NCI-H226 (cell line): ENCODE measurements around the gene VPS37B.
A peak's percentile ranks its signal among the peaks of the same experiment; 100 is the strongest.
"Not testable (repeated sequence)": the region's sequence is repeated elsewhere in the genome, so short reads cannot be mapped to it uniquely, and the experiment has no call there.

Source experiments
- DNase-seq: peaks from one replicate; pipeline ENCODE4 v3.0.0-alpha.2; 2015

Gene VPS37B

DNA sequence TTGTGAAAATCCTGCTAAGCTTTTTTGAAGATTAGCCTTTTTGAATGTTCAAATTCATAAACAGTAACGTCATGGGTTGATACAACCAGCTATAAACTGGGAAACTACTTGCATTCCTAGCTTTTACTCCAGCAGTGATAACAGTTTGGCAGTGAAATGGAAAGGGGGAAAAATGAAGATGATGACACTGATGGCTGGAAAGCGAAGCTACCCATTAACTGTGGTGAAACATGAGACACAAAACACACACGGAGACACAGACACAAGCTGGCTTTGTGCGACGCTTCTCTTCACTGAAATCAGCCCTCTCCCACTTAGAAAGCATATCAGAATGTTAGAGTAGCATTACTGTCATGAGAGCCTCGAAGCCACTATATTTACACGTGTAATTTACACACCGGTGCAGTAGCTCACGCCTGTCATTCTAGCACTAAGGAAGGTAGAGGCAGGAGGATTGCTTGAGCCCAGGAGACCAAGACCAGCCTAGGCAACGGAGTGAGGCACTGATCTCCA is 15.7 kb downstream of the VPS37B start:
- DNase-seq: peak; percentile 78

DNA sequence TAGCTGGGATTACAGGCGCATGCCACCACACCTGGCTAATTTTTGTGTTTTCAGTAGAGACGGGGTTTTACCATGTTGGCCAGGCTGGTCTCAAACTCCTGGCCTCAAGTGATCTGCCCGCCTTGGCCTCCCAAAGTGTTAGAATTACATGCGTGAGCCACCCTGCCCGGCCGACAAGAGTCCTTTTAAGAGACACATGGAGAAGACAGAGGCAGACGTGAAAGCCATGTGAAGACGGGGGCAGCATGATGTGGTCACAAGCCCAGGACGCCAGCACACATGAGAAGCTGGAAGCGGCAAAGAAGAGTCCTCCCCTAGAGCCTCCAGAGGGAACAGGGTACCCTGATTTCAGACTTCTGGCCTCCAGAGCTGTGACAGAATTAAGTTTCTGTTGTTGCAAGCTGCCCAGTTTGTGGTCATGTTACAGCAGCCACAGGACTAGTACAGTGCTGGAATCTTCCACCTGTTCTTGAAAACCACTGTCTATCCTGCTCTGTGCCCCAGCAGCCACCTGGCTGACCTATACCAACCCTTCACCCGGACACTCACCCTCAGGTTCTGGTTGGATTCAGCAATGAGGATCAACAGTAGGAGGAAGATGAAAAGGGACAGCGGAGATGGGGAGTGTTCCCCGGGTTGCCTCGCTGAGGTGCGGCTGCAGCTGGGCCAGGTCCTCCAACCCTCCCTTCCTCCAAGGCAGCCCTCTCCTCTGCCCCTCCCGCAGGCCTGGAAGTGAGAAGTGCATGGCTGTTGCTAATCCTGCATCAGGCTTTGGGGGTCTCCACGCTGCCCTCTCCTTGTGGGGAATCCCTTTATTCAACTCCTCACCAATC is 16.9 kb downstream of the VPS37B start:
- DNase-seq: no peak

DNA sequence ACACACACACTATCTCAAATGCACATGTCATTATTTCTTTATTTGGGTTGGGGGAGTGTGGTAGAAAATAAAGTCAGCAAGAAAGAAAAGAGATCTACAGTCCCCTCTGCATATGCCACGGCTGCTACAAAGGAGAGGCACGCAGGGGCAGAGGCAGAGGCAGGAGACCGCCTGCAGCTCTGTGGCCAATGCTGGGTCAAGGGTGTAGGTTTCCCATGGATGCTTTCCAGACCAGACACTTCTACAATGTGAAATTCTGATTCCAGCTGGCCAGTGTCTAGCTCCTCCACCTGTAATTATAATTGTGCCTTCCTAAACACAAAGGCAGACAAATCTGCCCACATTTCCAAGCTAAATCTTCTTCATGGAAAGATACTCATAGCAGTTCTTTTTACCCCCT is 19.2 kb downstream of the VPS37B start:
- DNase-seq: no peak

DNA sequence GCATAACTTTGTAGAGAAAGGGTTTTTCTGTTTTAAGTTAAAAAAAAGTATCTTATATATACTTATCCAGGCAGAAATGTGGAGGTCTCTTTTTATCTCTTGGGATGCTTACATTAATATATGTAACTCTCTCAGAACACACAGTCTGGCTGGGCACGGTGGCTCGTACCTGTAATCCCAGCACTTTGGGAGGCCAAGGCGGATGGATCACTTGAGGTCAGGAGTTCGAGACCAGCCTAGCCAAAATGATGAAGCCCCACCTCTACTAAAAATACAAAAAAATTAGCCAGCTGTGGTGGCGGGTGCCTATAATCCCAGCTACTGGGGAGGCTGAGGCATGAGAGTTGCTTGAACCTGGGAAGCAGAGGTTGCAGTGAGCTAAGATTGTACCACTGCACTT is 19.6 kb downstream of the VPS37B start:
- DNase-seq: not testable (repeated sequence)

DNA sequence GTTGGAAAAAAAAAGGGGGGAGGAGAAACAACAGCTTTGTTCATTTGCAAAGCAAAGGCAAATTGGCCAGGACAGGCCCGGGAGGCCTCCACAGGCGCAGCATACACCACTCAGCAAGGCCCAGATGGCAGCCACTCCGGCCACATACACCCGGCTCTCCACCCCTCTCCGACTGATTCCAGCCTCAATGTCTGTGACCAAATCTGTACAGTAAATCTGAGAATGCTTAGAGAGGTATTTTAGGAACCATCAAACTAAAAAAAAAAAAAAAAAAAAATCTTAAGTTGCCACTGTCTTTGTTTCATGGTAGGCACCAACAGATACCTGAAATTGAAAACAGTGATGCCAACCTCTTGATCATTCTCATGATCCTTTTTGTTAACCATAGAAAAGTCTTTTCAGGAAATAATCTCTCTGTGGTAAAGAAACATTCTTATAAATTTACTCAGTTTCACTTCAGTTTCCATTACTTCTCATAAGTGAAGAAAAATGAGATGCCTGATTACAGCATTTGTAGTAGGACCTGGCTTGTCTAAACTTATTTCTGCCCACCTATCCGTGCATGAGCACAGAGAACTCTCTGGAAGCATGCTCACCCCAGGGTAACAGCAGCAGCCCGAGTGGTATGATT is 20.2 kb downstream of the VPS37B start:
- no peak for DNase-seq

DNA sequence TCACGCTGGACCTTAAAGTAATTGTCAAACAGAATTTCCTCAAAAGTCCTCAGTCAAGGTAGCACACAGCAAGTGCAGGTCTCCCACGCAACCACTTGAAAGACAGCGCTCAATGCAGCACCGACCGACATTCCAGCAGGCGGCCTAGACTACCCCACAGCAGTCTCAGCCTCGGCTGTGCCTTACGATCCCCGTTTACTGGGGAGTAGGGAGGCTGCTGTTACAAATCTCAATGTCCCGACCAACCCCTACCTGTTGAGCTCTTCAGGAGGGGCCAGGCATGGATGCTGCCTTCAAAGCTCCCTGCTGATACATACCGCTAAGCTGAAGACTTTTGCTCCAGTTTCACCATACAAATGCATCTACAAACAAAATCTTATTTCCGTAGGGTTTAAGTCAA is 21.8 kb downstream of the VPS37B start:
- DNase-seq: no peak

DNA sequence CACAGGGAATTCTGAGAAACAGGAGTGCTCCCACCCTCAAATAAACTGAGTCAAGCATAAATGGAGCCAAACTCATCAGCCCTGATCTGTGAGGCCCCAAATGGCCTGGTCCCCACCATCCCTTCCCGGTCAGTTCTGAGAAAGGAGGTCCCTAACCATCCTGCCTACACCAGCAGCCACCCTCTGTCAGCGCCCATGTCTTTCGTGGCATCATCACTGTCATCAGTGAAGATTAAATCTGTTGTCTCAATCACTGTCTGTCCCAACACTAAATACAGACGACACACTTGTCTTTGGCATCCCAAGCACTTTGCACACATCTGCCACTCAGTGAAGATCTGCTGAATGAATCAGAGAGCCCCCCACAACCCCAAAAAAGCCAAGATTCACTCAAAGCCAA is 22.4 kb downstream of the VPS37B start:
- no peak for DNase-seq

DNA sequence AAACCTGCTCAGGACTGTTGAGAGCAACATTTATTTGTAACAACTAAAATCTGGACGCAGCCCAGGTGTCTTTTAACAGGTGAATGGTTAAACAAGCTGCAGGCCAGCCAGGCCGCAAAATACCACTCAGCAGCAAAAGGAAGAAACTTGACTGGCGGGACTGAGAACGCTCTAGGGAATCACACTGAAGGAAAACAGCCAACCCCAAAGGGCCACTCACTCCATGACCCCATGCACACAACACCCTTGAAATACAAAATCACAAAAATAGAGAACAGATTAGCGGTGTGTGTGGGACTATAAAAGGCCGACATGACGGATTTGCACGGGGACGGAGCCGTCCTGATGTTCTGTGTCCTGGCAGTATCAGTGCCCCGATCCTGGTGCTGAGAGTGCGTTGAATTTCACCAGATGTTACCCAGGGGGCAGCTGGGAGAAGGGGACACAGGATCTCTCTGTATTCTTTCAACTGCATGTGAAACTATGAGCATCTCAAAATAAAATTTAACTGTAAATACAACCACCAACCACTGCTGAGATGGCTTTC is 23.0 kb downstream of the VPS37B start:
- DNase-seq: no peak

DNA sequence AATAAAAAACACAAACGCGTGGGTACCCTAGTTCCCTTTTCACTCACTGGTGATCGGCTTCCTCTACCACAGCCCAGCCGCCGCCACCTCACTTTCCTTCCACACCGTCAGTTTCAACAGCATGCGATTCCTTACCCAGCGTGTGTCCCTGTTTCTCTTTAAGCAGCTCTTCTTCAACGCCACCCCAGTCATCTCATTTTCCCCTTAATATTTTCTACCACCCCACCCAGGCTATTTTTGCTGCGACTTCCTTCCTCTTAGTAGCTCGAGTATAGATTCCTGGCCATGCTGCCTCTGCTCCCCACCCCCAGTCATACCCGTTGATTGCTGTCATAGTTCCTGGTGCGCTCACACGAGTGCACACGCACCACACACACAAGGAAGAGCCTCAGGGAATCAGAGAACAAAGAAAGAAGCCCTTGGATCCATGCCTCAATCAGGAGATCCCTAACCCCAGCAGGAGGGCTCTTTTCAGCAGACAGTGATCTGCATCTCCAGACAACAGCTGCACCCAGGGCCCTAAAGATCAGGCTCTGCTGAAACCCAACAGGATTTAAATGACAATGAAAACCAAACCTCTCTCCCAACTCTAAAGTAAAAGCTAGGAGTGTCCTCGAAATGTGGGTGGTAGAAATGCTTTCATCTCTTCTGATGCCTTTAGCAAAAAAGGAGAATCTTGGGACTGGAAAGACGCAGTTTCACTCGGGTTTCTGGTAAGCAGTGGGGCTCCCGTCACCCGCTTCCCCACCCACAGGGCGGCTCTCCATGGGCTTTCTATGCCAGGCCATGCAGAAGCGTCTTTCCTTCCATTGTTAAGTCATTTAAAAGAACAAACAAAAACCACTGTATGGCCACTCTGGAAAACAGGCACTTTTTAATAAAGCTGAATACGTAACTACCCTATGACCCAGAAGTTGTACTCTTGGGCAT is 23.8 kb downstream of the VPS37B start:
- DNase-seq: no peak

DNA sequence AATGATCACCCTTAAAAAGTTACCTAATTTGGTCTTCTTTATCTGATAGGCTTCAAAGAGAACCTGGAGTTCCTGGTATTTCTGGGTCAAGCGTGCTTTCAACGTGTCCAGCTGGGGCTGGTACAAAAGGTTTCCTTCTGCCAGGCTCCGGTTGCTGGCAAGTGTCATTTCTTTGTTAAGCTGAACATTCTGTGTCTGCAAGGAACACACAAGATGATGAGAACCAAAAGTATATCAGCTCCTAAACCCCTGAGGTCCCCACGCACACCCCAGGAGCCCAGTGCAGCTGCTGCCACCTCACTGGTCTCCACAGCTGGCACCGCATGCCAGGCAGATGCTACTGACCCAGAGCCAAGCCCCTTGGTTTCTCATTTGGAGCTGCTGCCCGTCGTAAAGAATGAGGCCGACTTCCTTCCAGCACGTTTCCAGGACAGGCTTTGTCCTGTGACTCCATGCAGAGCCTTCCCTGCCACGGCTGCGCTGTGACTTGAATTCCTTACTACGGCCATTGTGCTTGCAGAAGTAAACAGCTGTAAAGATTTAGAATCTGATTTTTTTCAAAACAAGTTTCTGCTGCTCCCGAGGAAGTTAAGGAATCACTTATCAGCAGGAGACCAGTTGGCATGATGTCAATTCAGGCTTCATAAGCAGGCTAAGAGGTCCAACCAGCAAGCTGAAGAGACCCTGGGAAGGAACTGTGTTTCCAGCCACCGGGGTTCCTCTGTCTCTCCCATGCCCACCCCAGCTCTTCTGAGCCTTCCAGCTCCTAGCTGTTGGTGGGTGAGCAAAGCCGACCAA is 24.9 kb downstream of the VPS37B start:
- DNase-seq: no peak

DNA sequence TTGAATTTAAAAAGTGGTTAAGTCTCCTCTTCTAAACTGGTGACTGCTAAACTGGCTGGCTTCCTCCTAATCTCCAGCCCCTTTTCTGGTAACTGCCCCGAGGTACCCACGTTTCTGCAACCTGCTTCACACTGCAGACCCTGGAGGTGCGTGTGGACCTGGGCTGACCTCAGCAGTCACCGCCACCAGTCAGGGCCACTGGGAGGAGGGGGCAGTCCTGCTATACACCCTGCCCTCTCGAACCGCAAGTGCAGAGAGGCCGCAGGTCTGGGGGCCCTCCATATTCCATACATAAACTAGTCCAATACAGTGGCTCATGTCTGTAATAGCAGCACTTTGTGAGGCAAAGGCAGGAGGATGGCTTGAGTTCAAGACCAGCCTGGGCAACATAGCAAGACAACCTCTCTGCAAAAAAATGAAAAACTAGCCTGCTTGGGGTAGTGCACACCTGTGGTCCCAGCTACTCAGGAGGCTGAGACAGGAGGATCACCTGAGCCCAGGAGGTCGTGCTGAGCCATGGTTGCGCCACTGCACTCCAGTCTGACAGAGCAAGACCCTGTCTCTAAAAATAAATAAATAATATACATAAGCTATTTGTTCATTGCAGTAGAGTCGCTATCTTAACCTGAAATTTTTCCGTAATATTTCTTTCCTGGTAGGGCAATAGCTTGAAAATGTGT is 25.6 kb downstream of the VPS37B start:
- DNase-seq: no peak

DNA sequence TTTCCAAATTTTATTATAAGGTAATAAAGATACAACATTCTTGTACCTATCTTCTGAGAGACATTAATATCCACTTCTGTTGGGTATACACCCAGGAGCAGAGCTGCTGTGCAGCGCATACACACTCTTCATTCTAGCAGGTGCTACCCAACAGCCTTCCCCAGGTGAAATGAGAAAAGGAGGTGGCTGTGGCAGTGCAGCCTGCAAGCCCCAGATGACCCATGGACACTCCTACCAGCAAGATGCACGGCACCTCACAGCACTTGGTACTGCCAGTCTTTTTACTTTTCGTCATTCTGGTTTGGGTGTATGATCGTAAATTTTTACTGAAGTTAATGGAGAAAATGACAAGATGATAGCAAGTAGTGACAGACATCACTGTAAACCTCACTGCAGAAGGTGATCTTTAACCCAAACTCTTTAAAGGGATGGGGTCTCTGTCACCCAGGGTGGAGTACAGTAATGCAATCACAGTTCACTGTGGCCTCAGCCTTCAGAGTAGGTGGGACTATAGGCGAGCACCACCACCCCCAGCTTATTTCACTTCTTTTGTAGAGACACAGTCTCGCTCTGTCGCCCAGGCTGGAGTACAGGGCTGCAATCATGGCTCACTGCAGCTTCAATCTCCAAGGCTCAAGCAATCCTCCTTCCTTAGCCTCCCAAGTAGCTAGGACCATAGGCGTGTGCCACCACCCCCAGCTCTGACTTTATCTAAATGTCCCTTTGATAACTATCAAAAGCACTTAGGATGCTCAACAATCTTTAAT is 26.5 kb downstream of the VPS37B start:
- no peak for DNase-seq

DNA sequence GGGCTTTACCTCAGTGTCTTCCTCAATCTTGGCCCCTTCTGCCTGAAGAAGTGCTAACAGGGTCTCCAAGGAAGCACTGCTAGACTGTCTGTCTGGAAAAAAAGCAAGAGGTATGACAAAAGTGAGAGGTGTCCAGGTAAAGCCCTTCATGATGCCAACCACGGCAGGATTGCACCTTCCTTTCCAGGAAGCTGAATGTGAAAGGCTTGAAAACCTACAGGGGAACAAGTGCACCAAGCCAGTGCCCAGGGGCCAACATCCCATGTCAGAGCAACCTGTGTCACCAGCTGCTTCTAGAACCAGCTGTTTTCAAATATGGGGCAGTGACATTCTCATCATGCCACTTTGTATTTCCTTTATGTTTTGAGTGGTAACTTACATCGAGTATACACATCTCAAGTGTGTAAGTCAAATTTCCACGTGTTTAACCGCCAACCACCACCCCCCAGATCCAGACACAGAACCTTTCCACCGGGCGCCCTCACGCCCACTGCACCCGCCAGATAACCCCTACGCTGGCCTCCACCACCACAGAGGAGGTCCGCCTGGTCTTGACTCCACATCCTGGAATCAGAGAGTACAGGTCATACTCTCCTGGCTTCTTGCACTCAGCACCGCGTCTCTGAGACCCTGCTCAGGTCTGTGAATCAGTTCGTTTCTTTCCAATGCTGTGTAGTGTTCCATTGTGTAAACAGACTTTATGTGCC is 27.3 kb downstream of the VPS37B start:
- DNase-seq: no peak

DNA sequence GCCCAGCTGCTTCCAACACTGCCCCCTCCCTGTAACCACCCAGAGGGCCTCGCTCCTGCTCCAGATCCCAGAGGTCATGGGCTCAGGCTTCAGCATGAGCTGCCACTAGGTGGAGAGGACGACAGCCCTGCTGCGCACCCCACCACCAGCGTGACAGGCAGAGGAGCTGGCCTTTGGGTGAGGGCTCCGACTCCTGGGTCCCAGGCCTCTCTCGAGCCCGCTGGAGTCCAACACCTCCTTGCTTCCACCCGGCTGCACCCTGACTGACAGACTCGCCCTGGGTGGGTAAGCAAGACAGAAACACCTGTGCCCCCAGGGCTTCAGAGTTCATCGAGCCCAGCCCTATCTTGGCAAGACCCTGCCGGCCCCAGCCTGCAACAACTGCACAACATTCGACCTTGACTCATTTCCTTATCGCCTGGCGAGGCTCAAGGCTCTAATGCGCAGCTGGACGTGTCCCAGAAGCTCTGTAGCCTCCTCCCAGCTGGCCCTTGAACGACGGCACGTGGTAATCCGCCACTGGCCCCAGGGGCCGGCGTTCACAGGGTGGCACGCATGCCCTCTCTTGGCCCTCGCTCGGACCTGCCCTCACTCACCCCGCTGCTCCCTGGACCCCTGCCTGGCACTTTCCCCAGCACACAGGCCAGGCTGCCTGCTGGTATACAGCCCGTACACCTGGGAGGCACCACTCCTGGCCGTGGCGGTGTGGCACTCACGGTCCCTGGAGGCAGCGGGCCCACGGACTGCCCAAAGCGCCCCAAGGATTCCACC is 28.0 kb downstream of the VPS37B start:
- DNase-seq: peak; percentile 73

DNA sequence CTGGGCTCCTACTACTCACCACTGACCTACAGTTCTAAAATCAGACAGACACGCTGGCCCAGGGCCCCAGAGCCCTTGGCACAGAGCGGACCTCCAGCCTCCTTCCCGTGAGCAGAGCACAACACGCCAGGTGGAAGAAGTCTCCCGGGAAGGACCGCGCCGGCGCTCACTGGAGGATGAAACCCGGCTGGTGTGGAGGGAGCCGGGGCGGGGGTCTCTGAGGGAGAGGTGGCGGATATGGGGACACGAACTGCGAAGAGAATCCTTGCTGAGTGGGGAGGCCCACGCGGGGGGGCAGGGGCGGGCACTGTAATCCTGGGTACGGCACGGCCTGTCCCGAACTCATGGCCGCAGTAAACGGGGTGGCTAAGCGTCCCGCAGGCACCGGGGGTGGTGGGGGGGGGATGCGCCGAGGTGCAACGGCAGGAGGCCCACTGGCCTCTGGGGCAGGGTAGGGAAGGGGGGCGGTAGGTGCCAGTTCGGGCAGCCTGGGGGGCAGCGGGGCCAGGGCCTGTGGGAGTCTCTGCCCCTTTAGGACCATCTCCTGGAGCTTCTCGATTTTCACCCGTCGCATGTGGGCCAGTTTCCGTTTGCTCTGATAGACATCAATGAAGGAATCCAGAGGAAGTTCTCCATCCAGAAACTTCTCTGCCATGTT is 28.8 kb downstream of the VPS37B start:
- no peak for DNase-seq

DNA sequence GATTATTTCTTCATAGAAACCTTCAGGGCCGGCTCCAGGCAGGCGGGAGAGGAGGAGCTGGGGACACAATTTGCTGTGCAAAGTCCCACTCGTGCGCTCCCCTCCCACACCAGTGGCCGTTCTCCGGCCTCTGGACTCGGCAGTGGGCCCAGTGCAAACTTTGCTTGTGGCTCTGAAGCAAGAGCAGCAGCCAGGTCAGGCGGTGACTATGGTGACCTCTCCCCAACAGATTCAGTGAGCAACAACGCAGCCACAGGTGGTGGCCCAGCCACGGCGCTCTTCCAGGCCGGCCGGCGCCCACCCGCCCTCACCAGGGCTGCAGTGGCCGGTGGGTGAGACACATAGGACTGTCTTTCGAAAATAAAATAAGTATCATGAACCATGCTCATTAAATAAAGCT is 29.5 kb downstream of the VPS37B start:
- DNase-seq: no peak

DNA sequence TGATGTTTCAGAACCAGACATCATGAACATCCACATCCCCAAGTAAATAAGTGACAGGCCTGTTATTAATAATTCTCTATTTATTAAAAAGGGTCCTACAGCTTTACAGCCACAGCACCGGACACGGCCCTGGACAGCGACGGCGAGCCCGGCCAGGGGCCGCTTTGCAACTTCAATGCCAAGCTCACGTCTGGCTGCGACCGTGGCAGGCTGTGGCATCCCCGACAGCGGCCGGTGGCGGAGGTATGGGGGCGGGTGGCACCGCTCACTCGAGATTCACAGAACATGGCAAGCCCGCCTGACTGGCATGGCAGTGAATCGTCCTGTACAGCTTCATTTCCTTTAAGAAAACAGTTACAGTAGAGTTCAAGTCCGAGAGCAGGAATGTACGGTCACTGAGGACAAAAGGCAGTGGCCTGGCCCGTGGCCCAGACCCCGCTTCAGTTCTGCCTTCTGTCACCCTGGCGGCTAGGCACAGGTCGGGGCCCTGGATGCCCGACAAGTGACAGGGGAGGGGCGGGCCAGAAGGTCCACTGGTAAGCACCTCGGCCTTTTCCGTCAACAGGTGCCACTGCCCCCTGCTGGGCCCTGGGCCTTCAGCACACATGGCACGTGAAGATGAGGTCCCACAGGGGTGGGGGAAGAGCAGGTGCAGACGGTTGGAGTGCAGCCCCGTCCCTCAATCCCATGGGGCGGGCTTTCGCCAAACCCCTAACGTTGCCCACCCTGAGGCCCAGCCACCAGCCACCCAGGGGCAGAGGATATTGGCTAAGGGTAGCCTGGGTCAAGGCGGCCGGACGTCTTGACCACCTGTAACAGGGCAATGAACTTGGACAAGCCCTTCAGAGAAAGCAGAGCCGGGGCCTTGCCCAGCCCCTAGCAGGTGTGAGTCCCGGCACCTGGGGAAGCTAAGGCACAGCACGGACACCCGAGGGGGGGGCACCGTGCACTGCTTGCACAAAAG is 30.4 kb downstream of the VPS37B start:
- DNase-seq: no peak

DNA sequence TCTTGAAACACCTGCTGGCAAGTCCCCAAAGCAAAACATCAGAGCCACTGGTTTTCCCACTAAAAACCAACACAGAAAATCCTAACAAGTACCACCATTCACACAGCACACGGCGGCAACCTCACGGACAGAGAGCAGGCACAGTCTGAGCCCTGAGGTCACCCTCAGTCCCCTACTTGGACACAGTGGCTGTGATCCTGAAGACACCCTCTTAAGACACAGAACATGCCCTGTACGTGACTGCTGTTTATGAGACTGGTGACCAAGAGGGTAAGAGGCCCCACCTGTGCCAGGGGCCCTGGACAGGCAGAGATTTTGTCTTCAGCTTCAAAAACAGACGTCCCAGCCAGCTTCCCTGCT is 31.1 kb downstream of the VPS37B start:
- no peak for DNase-seq
